NCI-H345 (cell line): ENCODE results near the gene DUSP15.
A peak's percentile ranks its signal among the peaks of the same experiment; 100 is the strongest.

Source experiments
- DNase-seq: peaks from one replicate; lab custom pipeline; 2025; lab: John Stamatoyannopoulos, UW

DUSP15 gene

GRCh38 chr20:31894980-31895675 is 24.8 kb upstream of the DUSP15 start:
- no peak for DNase-seq

GRCh38 chr20:31890646-31891045 is 20.3 kb upstream of the DUSP15 start:
- no peak for DNase-seq

GRCh38 chr20:31883829-31884228 is 13.5 kb upstream of the DUSP15 start:
- no peak for DNase-seq

GRCh38 chr20:31881945-31882344 is 11.6 kb upstream of the DUSP15 start:
- DNase-seq, result no peak

GRCh38 chr20:31879143-31879987 is 9.0 kb upstream of the DUSP15 start:
- DNase-seq, result peak; percentile 97

- DNase-seq, result no peak
Measured at GRCh38 chr20:31877684-31878083, 7.4 kb upstream of the DUSP15 start.

- DNase-seq, result no peak
Measured at GRCh38 chr20:31875671-31876070, 5.3 kb upstream of the DUSP15 start.

GRCh38 chr20:31872406-31872805 is 2.1 kb upstream of the DUSP15 start:
- no peak for DNase-seq

- DNase-seq, result no peak
Measured at GRCh38 chr20:31871618-31871954, 1.3 kb upstream of the DUSP15 start.

GRCh38 chr20:31870726-31871617 is 645 bp upstream of the DUSP15 start:
- DNase-seq, result no peak

GRCh38 chr20:31869673-31869941 is 720 bp downstream of the DUSP15 start:
- no peak for DNase-seq

- DNase-seq, result no peak
Measured at GRCh38 chr20:31868853-31869672, 1.3 kb downstream of the DUSP15 start.

- DNase-seq, result no peak
Measured at GRCh38 chr20:31866221-31866620, 4.1 kb downstream of the DUSP15 start.

- DNase-seq, result no peak
Measured at GRCh38 chr20:31864521-31865400, 5.6 kb downstream of the DUSP15 start.

GRCh38 chr20:31863296-31864085 is 6.8 kb downstream of the DUSP15 start:
- DNase-seq, result no peak

- DNase-seq, result no peak
Measured at GRCh38 chr20:31862506-31862905, 7.8 kb downstream of the DUSP15 start.

GRCh38 chr20:31862157-31862470 is 8.2 kb downstream of the DUSP15 start:
- DNase-seq, result no peak

- peak; percentile 87 for DNase-seq
Measured at GRCh38 chr20:31861385-31862156, 8.8 kb downstream of the DUSP15 start.

- peak; percentile 52 for DNase-seq
Measured at GRCh38 chr20:31861135-31861384, 9.3 kb downstream of the DUSP15 start.
